ENCODE data around the gene TNRC18.

The TNRC18 gene

DNA sequence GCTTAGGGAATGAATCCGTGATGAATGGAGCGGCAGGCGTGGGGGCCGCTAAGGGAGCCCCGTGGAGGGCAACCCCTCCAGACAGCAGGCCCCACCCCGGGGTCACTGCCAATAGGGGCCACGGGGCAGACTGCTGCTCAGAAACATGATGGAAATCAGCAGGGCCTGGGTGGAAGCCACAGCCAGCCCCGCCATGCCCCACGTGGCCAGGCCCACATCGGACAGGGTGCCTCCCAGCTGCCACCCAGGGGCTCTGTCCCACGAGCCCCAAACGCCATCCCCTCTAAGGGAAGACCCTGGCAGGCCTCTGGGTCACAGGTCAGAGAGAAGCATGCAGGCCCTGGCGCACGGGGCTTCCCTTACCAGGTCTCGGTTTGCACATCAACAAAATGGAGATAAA is 28.4 kb downstream of the TNRC18 start:
- H3K4me3 ChIP-seq (ENCODE audit: low read depth, low read length) = no peak overlapping the region
- no peaks in the 10 kb centered on the region for H3K4me1 ChIP-seq (ENCODE audit: control insufficient read depth, insufficient read depth, low read length)
- peaks cover 17 to 20% of the 10 kb centered on the region in 2 experiments; a peak in 2 of 3 replicates for H3K36me3 ChIP-seq (ENCODE audit: control insufficient read depth in 2 of 2, insufficient read depth in 1 of 2, low read length in 2 of 2)
- TF ChIP-seq ZNF157 (tag by site-specific recombination; IDR thresholded peaks at IDR 0.05) (no peak), ZNF571 (tag by site-specific recombination; IDR thresholded peaks at IDR 0.05) (no peak), MYNN (tag by site-specific recombination; IDR thresholded peaks at IDR 0.05; ENCODE audit: borderline replicate concordance) (no peak), ZNF48 (tag by site-specific recombination; IDR thresholded peaks at IDR 0.05) (no peak), ZFP37 (tag by site-specific recombination; IDR thresholded peaks at IDR 0.05) (no peak)
- CTCF ChIA-PET = no interaction called here
- no peaks in the 10 kb centered on the region for H3K9me3 ChIP-seq (ENCODE audit: control insufficient read depth, insufficient read depth, low read depth, low read length)
- H3K27ac ChIP-seq (ENCODE audit: extremely low read depth, low read depth, low read length) = no peak overlapping the region
- POLR2A ChIA-PET = interaction anchor here (1.2 kb wide), 1 partner anchor 11 kb away, joined by 7 read pairs; no protein-coding TSS in a partner anchor

DNA sequence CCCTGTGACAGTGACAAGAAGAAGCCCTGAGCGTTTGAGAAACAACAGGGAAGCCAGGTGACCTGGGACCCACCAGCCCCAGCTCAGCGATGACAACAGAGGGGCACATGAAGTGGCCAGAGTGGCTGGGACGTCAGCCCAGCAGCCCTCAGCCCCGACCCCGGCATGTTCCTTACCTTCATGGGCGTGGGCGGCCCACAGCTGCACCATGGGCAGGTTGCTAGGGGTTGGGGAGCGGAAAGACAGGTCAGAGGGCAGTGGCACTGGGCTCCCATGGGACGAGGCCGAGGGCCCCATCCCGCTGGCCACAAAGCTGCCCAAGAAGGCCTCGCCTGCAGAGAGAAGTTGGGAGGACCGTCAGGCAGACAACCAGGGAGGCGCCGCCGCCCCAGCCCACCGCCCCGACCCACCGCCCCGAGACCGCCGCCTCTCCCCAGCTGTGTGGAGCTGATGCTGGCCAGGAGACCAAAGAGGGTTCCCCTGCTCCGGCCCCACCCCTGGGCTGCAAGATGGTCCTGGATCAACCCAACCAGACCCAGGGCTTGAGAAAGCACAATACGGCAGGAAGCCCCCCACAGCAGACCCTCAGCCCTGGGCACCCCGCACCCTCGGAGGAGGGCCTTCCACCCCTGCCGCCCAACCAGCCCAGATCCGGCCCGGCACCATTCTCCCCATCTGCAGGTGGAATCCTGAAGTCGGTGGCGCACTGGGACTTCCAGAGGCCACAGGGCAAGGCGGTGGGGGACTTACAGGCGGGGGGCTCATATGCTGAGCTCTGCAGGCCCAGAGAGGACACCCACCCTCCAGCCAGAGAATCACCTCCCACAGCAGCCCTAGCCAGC is 29.1 kb downstream of the TNRC18 start:
- no peaks in the 10 kb centered on the region for H3K4me1 ChIP-seq (ENCODE audit: control insufficient read depth, insufficient read depth, low read length)
- no peak for TF ChIP-seq ZEB2 (tag by site-specific recombination; IDR thresholded peaks at IDR 0.05)
- no peak for TF ChIP-seq ZNF529 (tag by site-specific recombination; IDR thresholded peaks at IDR 0.05; ENCODE audit: insufficient replicate concordance)
- TF ChIP-seq ZNF549 (tag by site-specific recombination; IDR thresholded peaks at IDR 0.05) = no peak
- TF ChIP-seq ZNF501 (tag by site-specific recombination; IDR thresholded peaks at IDR 0.05) = no peak
- TF ChIP-seq ZSCAN18 (tag by site-specific recombination; IDR thresholded peaks at IDR 0.05) = no peak
- no peak for TF ChIP-seq YY1 (tag by site-specific recombination; IDR thresholded peaks at IDR 0.05)
- TF ChIP-seq ZNF785 (tag by site-specific recombination; IDR thresholded peaks at IDR 0.05) = no peak
- TF ChIP-seq TRIM28 (IDR thresholded peaks at IDR 0.05; ENCODE audit: borderline replicate concordance, low read length) = no peak
- POLR2A ChIA-PET = interaction anchor here (0.5 kb wide), 1 partner anchor 29 kb away, joined by 3 read pairs; no protein-coding TSS in a partner anchor
- CTCF ChIA-PET = interaction anchor here (0.9 kb wide), 1 partner anchor 75 kb away, joined by 3 read pairs; no protein-coding TSS in a partner anchor
- H3K9me3 ChIP-seq (ENCODE audit: control insufficient read depth, insufficient read depth, low read depth, low read length) = no peaks in the 10 kb centered on the region
- H3K4me3 ChIP-seq (ENCODE audit: low read depth, low read length) = no peak overlapping the region
- no peak overlapping the region for H3K27ac ChIP-seq (ENCODE audit: extremely low read depth, low read depth, low read length)
- peaks cover 20 to 25% of the 10 kb centered on the region in 2 experiments; a peak in 2 of 3 replicates for H3K36me3 ChIP-seq (ENCODE audit: control insufficient read depth in 2 of 2, insufficient read depth in 1 of 2, low read length in 2 of 2)

DNA sequence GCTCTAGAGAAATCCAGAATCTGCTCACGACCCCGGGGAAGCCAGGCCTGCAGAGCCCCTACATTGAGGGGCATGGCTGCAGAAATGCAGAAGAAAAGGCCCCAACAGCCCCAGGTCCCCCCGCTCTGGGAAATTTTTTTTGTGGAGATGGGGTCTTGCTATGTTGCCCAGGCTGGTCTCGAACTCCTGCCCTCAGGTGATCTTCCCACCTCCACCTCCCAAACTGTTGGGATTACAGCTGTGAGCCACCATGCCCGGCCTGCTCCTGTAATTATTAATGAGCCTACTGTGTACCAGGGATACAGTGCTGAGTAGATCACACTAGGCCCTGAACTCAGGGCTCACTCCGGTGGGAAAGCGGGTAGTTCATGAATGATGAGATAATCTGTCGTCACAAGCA is 29.9 kb downstream of the TNRC18 start:
- Histone ChIP-seq H3K4me1 (ENCODE audit: control insufficient read depth, insufficient read depth, low read length) (no peaks in the 10 kb centered on the region), H3K36me3 (ENCODE audit: control insufficient read depth in 2 of 2, insufficient read depth in 1 of 2, low read length in 2 of 2) (peaks cover 20 to 27% of the 10 kb centered on the region in 2 experiments; a peak in 2 of 3 replicates), H3K27ac (ENCODE audit: extremely low read depth, low read depth, low read length) (no peak overlapping the region), H3K9me3 (ENCODE audit: control insufficient read depth, insufficient read depth, low read depth, low read length) (no peaks in the 10 kb centered on the region), H3K4me3 (ENCODE audit: low read depth, low read length) (no peak overlapping the region)
- CTCF ChIA-PET = no interaction called here
- TF ChIP-seq GLIS2 (tag by site-specific recombination; IDR thresholded peaks at IDR 0.05) (no peak), ZNF121 (tag by site-specific recombination; IDR thresholded peaks at IDR 0.05) (peak; percentile 78)
- POLR2A ChIA-PET = interaction anchor here (0.5 kb wide), 1 partner anchor 28 kb away, joined by 3 read pairs; no protein-coding TSS in a partner anchor

DNA sequence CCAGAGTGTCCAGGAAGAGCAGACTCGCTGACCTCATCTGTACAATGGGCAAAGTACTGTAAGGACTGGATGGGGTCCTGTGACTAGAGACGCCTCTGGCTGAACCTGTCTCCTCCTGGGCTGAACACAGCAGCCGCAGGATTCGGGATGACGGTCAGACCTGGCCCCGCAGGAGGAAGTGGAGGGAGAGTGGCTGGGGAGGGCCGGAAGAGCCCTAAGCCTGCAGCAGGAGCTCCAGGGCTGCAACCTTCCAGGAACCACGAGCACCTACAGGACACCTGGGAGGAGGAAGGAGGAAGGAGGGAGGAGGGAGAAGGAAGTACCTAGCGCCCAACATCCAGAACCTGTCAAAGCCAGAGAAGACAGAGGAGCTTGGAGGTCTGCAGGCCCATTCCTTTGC is 30.3 kb downstream of the TNRC18 start:
- ChIA-PET POLR2A (interaction anchor here (0.5 kb wide), 1 partner anchor 25 kb away, joined by 3 read pairs; no protein-coding TSS in a partner anchor), CTCF (no interaction called here)
- Histone ChIP-seq H3K4me3 (ENCODE audit: low read depth, low read length) (no peak overlapping the region), H3K27ac (ENCODE audit: extremely low read depth, low read depth, low read length) (no peak overlapping the region), H3K9me3 (ENCODE audit: control insufficient read depth, insufficient read depth, low read depth, low read length) (no peaks in the 10 kb centered on the region), H3K4me1 (ENCODE audit: control insufficient read depth, insufficient read depth, low read length) (no peaks in the 10 kb centered on the region), H3K36me3 (ENCODE audit: control insufficient read depth in 2 of 2, insufficient read depth in 1 of 2, low read length in 2 of 2) (peaks cover 20 to 27% of the 10 kb centered on the region in 2 experiments; a peak in 2 of 3 replicates)
- TF ChIP-seq ZNF394 (tag by site-specific recombination; IDR thresholded peaks at IDR 0.05; ENCODE audit: borderline replicate concordance) (no peak), KLF1 (tag by site-specific recombination; IDR thresholded peaks at IDR 0.05) (no peak), ZNF10 (tag by site-specific recombination; IDR thresholded peaks at IDR 0.05) (no peak), ZNF776 (tag by site-specific recombination; IDR thresholded peaks at IDR 0.05; ENCODE audit: borderline replicate concordance) (no peak), ZNF76 (tag by site-specific recombination; IDR thresholded peaks at IDR 0.05; ENCODE audit: borderline replicate concordance, low read depth) (no peak), HOXA7 (CRISPR knock-in tag; IDR thresholded peaks at IDR 0.05; ENCODE audit: borderline replicate concordance) (no peak), ZNF600 (tag by site-specific recombination; IDR thresholded peaks at IDR 0.05) (no peak), PRDM1 (tag by site-specific recombination; IDR thresholded peaks at IDR 0.05) (no peak), ZNF155 (tag by site-specific recombination; IDR thresholded peaks at IDR 0.05) (no peak), KLF17 (tag by site-specific recombination; IDR thresholded peaks at IDR 0.05) (no peak), ZNF221 (tag by site-specific recombination; IDR thresholded peaks at IDR 0.05; ENCODE audit: borderline replicate concordance) (no peak)

Measured in HEK293 (cell line).